ENCODE data around the gene COBLL1. TPM values are rescaled to one million over a fixed set of nuclear protein-coding genes. Genes with fewer than 3 reads are reported as not detected.

COBLL1 gene
- total RNA-seq, 1 experiment from 2014 or later = 4.0 TPM

DNA sequence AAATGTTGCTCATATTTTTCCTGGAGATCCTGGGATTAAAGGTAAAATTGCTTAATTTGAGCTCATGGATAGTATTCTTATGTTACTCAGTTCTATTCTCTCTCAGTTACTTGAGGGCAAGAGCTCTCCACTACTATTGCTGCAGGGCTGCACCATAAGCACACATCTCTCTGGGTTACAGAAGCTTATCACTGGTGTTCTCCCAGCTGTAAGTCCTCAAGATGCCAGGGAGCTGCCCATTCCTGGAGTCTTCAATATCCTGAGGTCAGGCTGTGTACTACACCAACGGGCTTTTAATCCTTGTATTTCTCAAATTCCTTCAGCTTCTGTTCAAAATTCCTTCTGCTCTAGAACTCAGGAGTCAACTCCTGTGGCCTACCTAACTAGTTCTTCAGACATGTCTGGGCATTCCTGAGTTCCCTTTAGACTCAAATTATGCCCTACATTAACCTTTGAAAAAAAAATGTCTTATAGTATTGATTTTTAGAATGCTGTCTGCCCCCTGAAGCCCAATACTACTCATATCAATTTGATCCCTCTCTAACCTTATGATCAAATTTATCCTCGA, 17.7 kb upstream of the COBLL1 start:
- DNase-seq (ENCODE audit: low read depth) = no peak

DNA sequence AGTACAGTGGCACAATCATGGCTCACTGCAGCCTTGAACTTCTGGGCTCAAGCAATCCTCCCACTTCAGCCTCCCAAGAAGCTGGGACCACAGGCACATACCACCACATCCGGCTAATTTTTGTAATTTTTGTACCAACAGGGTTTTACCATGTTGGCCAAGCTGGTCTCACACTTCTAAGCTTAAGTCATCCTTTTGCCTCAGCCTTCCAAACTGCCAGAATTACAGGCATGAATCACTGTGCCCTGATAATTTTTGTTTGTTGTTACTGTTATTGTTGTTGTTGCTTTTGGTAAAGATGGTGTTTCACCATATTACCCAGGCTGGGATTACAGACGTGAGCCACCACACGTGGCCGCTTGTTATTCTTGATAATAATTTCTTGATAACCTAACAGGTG, 10.5 kb upstream of the COBLL1 start:
- DNase-seq (ENCODE audit: low read depth) = no peak

DNA sequence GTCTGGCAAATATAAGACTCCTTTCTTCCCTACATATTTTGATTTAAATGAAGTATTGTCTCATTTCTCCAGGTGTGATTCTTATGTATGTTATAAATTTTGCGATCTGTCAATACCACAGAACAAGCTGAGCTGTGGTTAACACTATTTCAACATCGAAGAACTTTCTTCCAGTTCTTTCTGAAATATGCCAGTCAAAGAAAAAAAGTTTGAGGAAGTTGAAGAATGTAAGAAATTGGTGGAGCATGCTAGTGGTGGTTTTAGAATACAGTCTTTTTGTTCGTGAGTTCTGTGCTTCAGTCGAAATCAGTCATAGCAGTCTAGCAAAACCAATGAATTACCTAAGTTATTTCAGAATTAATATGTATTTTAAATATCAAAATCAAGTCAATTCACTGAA, 8.6 kb upstream of the COBLL1 start:
- DNase-seq (ENCODE audit: low read depth) = no peak

DNA sequence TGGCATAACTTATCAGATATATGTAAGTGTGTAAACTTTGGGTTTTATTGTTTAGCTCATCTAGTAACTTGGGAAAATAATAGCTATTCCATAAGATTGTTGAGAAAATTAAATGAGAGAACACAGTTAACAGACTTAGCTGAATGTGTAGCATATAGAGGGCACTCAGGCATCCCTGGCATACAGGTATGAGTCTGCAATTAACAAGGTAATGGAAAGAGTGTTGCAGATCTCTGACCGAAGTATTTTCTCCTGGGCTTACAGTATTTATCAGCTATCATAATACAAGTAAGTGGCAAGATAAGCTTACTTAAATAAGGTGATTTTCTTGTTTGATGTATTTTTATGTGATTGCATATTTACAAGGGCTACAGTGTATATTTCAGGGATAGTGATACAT, 7.9 kb upstream of the COBLL1 start:
- DNase-seq (ENCODE audit: low read depth) = no peak

DNA sequence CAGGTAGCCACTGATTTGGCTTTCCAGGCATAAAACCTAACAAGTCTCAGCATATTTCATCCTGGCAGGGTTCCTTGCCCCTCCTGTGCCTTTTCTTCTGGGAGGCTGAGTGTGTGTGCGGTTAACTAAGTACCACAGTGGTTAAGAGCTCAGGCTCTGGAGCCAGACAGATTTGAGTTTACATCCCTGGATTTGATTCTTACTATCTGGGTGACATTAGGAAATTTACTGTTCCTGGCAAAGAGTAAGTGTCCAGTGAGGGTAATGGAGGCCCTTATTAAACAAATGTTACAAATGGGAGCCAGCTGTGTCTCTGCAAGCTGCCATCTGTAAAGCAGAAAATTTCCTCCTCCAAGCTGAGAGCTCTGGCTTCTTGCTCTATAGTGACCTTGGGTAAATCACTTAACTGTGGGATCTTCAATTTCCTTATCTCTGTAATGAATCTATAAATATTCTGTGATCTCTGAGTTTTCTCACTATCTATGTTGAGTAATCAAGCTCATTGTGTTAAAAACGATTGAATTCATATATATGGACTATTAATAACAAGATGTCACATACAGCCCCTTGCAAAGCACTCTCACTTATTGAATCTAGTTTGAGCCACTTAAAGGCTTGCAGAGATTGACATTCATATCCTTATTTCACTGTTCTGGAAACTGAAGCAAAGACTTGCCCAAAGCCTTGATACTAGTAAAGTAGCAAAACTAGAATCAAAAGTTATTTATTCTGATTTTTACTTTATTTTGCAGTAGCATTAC, 6.5 kb upstream of the COBLL1 start:
- DNase-seq (ENCODE audit: low read depth) = no peak

DNA sequence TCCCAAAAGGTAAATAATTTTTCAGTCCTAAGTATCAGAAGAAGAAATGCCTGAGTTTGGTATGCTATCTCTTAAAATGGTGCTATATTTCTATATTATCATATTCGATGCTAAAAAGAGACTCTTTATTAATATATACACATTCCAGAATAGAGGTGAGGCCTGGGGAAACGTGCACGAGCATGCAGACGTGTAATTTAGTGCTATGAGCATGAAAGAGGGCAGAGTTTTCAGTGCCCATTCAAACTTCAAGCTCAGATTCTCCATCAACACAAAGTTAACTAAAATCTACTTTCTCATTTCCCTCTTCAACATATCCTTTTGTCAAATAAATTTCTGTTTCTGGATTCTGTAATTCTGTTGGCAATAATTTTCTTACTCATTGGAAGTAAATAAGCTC, 5.7 kb upstream of the COBLL1 start:
- DNase-seq (ENCODE audit: low read depth) = no peak

DNA sequence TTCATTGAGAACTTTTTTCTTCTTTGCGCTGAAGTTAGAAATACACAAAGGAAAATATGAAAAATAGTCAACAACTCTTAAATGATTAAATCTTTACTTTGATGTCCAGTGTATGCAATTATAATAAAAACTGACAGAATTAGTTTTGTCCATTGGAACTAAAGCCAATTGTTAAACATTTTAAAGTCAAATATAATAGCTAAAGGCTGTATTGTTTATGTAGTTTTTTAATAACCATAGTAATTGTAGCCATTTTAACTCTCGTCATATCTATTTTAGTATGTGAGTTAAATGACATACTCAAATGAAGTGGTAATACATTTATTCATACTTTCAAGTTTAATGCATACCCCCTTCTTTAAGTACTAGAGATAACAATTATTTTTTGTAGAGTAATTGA, 4.7 kb upstream of the COBLL1 start:
- DNase-seq (ENCODE audit: low read depth) = no peak

DNA sequence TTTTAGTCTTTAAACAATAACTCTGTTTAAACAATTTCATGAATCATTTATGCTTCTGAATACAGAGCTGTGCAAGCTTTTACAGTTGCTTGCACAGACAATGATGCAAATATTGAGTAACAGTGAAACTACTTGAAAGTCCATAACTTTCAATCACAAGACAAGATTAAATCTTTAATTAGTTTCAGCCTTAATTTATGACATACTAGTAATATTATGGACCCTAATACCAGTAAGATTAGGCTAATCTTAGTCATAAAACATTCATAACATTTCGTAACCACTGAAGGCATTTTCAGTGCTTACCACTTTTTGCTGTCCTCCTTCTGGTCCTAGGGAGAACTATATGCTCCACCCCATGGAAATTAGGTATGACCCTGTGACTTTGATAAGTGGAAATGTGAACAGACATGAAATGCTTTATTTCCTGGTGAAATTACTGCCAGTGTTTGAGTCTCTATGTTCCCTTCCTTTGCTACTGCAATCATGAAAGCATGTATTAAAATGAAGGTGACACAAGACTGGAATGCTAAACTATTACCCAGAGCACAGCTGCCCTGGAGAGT, 1.8 kb upstream of the COBLL1 start:
- DNase-seq (ENCODE audit: low read depth) = no peak

DNA sequence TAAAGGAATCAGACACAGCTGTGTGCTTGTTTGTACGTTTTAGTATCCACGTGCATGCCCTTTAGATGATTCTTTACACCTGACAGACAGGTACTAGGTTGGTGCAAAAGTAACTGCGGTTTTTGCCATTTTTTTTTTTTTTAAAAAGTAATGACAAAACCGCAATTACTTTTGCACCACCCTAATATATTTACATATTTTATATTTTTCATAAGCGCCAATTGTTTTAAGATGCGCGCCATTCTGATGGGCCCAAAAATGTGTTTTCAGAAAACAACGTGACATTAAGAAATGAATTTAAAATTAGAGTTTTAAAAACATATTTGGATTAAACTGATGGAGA, 972 bp upstream of the COBLL1 start:
- no peak for DNase-seq (ENCODE audit: low read depth)

DNA sequence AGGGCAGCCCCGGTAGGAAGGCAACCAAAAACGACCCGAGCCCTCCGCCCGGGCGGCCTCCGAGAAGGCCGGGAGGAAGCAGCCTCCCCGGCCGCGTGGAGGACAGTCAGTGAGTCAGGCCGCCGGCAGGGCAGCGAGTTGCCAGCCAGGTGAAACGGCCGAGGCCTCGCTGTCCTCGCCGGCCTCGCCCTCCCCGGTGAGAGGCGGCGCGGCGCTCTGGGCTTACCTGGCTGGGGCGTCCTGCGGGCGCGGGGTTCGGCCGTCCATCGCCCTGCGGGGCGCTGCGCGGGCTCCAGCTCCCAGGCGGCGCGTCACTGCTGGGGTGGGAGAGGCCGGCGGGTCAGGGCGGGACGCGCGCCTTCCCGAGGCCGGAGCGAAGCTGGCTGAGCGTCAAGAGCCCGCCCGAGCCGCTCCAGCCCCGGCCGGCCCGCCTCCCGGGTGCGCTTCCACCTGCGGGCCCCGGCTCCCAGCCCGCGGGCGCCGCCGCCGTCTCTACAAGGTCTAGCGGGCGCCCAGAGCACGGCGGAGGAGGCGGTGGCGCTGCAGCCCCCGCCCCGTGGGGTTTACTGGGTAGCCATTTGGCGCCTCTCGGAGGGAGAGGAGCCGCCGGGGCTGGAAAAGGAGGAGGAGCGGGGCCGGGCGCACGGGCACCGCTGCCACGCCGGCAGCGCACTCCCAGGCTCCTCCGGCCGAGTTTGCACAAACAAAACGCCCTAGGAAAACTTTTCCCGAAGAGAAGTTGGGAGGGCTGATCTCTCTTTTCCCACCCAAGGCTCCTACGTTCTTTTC, 499 bp downstream of the COBLL1 start:
- peak; percentile 75 for DNase-seq (ENCODE audit: low read depth)

DNA sequence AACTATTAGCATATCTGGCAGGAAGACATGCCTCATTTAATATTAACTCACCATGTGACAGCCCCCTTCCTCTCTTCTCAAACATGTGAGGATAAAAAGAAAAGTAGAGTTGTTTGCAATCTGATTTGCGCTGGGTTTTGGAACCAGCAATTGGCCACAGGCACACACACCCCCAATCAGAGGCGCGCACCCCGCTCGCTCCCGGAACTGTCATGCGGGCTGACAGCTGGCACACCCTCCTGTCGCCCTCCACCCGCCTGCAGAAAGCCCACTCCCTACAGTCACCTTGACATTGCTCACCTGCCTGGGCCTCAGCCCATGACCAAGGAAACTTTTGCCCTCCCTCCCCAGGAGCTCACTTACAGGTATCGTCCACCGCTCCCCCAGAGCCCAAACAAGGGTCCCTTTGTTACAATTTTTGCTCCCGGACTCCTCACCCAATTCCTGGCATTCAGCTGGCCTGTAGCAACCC, 1.1 kb downstream of the COBLL1 start:
- peak; percentile 25 for DNase-seq (ENCODE audit: low read depth)

DNA sequence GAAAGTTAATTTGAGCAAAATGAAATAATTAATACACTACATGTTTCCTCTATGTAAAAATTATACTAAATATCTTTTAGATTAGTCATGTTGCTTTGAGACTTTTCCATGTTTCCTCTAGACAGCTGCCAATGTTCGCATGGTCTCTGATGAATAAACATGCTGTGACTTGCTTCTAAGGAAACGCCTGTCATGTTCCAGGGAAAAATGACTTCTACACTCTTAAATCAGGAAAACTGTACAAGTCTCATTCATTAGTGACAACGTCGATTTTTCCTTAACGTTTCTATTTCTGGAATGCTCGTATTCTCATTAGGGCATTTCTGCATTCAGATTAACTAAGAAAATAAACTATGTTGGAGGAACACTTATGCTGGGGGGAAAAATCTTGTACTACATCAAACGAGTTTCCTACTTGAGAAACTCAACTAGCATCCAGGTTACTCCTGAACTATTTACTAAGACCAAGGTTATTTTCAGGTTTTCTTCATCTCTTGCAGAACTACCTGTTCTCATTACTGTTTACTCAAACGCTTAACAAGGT, 1.6 kb downstream of the COBLL1 start:
- DNase-seq (ENCODE audit: low read depth) = peak; percentile 83

DNA sequence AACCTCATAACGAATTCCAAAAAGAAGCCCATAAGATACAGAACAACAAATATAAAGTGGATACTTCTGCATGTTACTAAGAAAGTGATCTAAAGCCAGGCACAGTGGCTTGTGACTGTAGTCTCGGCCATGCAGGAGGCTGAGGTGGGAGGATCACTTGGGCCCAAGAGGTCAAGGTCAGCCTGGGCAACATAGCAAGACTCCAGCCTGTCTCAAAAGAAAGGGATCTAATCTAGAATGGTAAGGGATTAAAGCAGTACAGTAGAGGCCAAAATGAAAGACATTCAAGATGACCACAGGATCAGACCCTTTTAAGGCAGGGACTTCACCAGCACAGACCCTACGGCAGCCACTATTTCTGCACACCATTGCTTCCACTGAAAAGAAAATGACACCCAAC, 3.8 kb downstream of the COBLL1 start:
- DNase-seq (ENCODE audit: low read depth) = no peak

DNA sequence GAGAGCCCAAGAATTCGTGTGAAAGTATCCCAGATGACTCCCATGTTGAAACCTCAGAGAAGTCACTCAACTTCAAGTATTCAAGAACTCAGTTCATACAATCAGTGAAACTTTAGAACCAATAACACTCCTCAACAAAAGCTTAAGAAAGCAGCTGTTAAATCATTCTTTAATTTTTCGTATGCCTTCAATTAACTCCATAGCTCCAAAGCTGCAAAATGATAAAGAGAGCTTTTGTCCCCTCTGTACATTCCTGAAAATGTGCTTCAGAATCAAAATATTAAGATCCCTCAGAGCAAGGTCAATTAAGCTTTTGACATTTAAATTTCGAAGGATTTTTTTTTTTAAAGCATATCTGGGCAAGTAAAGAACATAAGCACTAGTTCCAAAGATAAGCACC, 4.7 kb downstream of the COBLL1 start:
- no peak for DNase-seq (ENCODE audit: low read depth)

DNA sequence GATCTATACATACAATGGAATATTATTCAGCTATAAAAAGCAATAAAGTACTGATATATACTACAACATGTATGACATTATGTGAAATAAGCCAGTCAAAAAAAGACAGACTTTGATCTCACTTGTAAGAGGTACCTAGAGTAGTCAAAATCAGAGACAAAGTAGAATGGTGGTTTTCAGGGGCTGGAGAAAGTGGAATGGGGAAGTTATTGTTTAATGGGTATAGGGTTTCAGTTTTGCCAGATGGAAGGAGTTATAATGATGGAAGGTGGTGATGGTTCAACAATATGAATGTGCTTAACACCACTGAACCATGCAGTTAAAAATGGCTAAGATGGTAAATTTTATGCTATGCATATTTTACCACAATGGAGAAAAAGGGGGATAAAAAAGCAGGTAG, 6.3 kb downstream of the COBLL1 start:
- DNase-seq (ENCODE audit: low read depth) = no peak

DNA sequence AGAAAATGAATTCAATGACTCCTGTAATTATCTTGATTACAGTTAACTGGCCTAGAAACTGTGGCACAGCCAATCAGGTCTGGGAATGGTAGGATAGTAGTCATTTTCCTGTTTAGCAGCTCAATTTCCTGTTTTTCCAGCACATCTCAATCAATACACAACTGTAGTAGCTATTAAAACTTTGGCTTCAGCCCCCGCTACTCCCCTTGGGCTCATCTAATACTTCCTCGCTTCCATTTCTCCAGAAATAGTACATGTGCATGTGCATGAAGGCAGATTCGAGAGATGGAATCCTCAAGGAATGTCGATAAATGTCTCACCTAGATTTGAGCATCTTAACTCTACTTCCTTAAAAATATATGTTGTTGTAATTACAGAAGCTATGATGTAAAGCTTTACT, 9.7 kb downstream of the COBLL1 start:
- DNase-seq (ENCODE audit: low read depth) = no peak

DNA sequence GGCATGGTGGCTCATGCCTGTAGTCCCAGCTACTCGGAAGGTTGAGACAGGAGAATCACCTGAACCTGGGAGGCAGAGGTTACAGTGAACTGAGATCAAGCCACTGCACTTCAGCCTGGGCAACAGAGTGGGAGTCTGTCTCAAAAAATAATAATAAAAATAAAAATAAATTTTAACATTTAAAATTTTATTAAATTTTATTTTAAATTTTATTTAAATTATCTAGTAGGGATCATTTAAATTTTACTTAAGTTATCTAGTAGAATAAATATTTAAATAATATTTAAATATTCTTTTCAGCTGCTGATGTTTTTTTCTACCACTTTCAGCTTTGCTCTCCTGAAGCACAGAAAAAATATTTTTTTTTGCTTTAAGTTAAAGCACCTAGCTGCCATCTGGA, 10.4 kb downstream of the COBLL1 start:
- DNase-seq (ENCODE audit: low read depth) = no peak

DNA sequence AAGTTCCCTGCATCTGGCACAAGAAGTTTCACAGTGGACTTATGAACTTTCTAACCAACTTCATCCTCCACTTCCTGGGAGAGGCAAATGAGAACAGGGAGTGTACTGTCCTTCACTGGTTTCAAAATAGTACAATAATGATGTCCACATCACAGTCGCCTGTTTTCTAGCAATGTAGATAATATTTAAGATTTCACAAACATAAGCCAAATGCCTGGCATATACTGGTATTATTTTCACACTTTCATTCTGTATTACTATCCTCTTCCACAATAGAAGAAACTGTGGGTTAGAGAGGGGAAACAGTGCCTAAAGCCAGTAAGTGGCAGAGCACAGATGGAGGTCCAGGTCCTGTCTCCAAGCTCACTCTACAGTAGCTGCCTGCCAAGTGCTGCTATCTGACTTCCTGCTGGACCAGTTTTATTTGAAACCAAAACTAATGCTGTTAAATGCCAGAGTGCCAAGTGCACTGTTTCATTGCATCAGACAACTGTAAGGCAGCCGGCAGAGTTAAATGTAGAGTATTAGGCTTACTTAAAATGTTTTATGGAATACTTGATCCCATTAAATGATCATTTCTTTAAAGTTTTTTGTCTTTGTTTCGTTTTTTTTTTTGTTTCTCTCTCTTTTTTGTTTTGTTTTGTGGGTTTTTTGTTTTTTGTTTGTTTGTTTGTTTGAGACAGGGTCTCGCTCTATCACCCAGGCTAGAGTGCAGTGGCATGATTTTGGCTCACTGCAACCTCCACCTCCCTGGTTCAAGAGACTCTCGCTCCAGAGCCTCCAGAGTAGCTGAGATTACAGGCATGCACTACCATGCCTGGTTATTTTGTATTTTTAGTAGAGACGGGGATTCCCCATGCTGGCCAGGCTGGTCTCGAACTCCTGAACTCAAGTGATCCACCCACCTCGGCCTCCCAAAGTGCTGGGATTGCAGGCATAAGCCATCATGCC, 15.1 kb downstream of the COBLL1 start:
- peak; percentile 33 for DNase-seq (ENCODE audit: low read depth)

DNA sequence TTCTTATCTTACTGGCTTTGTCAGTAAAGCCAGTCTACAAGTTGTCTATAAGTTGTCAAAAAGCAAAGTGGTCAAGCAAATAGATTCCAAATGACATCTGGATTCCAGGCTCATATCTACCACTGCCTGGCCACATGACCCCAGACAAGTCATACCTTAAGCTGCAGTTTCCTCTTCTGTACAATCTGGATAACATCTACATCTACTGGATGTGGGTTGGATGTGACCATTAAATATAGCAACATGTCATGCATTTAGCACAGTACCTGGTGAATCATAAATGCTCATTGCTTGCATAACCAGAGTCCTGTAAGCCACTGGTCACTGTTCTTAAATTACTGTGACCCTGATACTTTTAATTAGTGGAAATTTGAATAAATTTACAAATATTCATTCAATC, 16.8 kb downstream of the COBLL1 start:
- peak; percentile 41 for DNase-seq (ENCODE audit: low read depth)

DNA sequence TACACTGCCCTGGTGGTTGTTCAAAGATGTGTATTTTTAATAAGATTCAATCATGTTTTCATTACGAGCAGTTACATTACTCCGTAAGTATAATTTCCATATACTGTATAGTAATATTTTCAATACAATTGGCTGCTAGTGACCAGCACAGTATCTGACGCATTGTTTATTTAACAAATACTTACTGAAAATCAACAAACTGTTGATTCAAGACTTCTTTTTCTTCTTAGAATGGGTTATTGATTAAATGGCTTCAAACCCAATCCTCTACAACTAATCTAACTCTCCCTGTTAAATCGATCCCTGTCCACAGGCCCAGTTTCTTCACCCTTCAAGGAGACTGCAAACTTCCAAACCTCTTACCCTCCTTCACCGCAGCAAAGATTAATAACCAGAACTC, 18.5 kb downstream of the COBLL1 start:
- DNase-seq (ENCODE audit: low read depth) = no peak

DNA sequence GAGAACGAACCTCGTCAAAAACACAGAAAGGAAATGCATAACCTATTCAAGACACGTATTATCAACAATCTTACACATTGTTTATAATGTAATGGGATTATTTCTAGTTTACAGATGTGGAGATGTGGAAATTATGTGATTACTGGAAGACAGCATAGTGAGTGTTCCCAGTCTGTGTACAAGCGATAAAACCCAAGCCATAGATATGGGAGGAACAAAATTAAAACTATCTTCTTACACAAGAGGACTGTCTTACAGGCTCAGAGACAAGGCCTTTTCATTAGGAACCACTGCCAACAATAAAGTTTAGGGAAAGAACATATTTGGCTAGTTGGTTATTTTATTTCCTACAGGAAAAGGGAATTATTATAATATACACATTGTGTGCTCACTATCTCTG, 20.3 kb downstream of the COBLL1 start:
- no peak for DNase-seq (ENCODE audit: low read depth)
